Activated CD8-positive, alpha-beta memory T cell treated with anti-CD3 and anti-CD28 coated beads, Interleukin-2, amount 50 U/mL, for 1 hour (primary cell): ENCODE measurements around the gene RFK.
"Not testable (repeated sequence)": the region's sequence is repeated elsewhere in the genome, so short reads cannot be mapped to it uniquely, and the experiment has no call there.

Experiments used
- DNase-seq: peaks from one replicate; pipeline ENCODE4 v3.0.0-alpha.2; 2020; ENCODE audit errors: extremely low read depth

The RFK gene

GRCh38 chr9:76370396-76371023, 23.7 kb downstream of the RFK start:
- no peak for DNase-seq

- DNase-seq: no peak
These were observed 24.6 kb downstream of the RFK start for GRCh38 chr9:76369583-76369982.

GRCh38 chr9:76366275-76366674, 28.0 kb downstream of the RFK start:
- no peak for DNase-seq

GRCh38 chr9:76365028-76365427, 29.2 kb downstream of the RFK start:
- DNase-seq: no peak

- DNase-seq: no peak
These were observed 31.2 kb downstream of the RFK start for GRCh38 chr9:76363032-76363395.

GRCh38 chr9:76362332-76363031, 31.7 kb downstream of the RFK start:
- not testable (repeated sequence) for DNase-seq

GRCh38 chr9:76359766-76360165, 34.5 kb downstream of the RFK start:
- no peak for DNase-seq

- no peak for DNase-seq
These were observed 34.9 kb downstream of the RFK start for GRCh38 chr9:76359365-76359764.

GRCh38 chr9:76358628-76359280, 35.5 kb downstream of the RFK start:
- DNase-seq: no peak

GRCh38 chr9:76357555-76357954, 36.7 kb downstream of the RFK start:
- no peak for DNase-seq

GRCh38 chr9:76355886-76356285, 38.3 kb downstream of the RFK start:
- DNase-seq: no peak

- DNase-seq: no peak
These were observed 40.0 kb downstream of the RFK start for GRCh38 chr9:76354221-76354620.

- DNase-seq: no peak
These were observed 40.9 kb downstream of the RFK start for GRCh38 chr9:76353280-76353679.

- DNase-seq: no peak
These were observed 42.1 kb downstream of the RFK start for GRCh38 chr9:76352026-76352620.

GRCh38 chr9:76351006-76351405, 43.2 kb downstream of the RFK start:
- no peak for DNase-seq

GRCh38 chr9:76349865-76350264, 44.4 kb downstream of the RFK start:
- no peak for DNase-seq

- no peak for DNase-seq
These were observed 51.4 kb downstream of the RFK start for GRCh38 chr9:76342858-76343257.

GRCh38 chr9:76342201-76342600, 52.0 kb downstream of the RFK start:
- no peak for DNase-seq

- no peak for DNase-seq
These were observed 52.6 kb downstream of the RFK start for GRCh38 chr9:76341616-76342015.

- no peak for DNase-seq
These were observed 55.8 kb downstream of the RFK start for GRCh38 chr9:76338418-76338817.

- DNase-seq: no peak
These were observed 58.2 kb downstream of the RFK start for GRCh38 chr9:76336027-76336426.
